HPDE6-E6E7 (cell line): ENCODE measurements around the gene PLCL2.
"Not testable (repeated sequence)": the region's sequence is repeated elsewhere in the genome, so short reads cannot be mapped to it uniquely, and the experiment has no call there.

Experiments
- DNase-seq: peaks from one replicate; pipeline ENCODE4 v3.0.0; 2011; ENCODE audit warnings: missing footprints; ENCODE audit errors: extremely low spot score

PLCL2 gene

DNA sequence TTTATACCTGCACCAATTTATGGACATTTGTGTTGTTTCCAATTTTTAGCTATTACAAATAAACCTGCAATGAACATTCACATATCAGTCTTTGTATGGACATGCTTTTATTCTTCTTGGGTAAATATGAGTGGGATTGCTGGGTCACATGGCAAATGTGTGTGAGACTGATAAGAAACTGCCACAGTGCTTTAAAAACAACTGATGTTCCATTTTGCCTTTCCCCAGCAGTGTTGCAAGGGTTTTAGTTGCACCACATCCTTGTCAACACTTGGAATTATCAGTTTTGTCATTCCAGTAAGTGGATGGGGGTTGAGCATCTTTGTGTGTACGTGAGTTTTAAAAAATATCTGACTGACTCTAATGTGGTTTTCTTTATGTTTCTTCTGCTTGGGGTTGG is 191.2 kb downstream of the PLCL2 start:
- DNase-seq, result no peak

- no peak for DNase-seq
These were observed 192.3 kb downstream of the PLCL2 start for GRCh38 chr3:17076940-17077605.

- no peak for DNase-seq
These were observed 192.9 kb downstream of the PLCL2 start for GRCh38 chr3:17077606-17078005.

DNA sequence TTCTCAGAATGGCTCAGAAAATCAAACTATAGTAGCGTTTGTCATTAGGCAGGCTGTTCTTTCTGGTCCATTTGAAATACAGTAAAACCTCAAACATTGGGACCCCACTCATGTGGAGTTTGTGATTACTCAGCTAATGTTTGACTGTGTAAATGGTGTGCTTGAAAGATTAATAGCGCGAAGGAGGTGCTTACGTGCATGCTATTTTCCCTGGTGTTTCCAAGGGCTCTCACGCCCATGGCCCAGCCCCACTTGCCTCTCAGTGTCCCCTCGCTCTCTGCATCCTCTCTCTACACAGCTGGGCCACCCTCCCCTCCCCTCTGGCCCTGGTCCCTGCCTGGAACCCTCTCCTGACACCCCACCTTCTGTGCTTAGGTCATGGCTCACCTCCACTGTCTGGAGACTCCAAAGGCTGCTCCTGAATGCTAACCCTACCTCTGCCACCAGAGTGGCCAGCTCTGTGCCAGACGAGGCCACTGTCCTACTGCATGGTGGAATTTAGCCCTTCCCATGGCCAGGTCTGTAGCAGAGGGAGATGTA is 194.2 kb downstream of the PLCL2 start:
- no peak for DNase-seq

- DNase-seq, result no peak
These were observed 195.2 kb downstream of the PLCL2 start for GRCh38 chr3:17079933-17080332.

DNA sequence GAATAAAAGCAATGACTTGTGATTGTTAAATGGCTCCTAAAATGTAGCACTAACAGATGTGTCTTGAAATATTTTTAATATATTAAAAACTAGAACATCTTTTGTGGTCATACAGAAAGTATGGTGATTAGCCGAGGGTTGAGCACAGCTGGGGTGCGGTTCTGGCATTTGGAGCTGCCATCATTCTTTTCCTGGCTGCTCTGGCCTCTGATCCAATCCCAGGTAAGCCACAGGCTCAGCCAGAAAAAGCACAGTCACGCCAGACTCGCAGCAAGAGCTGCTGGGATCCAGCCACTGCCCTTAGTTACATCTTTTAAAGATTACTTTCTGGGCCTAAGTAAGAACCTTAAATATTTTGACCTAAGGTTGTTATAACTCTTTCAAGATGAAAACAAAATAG is 196.8 kb downstream of the PLCL2 start:
- DNase-seq, result no peak

DNA sequence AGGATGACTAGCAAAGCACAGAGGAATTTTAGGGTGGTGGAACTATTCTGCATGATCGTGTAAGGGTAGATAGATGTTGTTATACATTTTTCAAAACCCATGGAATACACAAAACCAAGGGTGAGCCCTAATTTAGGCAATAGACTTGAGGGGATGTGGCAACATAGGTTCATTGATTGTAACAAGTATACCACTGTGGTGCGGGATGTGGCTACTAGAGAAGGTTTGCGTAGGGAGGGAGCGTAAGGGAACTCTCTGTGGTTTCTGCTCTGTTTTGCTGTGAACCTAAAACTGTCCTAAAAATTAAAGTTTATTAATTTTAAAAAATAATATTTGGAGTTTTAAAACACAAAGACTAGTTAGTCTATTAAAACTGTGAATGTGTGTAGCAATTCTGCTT is 202.8 kb downstream of the PLCL2 start:
- no peak for DNase-seq

DNA sequence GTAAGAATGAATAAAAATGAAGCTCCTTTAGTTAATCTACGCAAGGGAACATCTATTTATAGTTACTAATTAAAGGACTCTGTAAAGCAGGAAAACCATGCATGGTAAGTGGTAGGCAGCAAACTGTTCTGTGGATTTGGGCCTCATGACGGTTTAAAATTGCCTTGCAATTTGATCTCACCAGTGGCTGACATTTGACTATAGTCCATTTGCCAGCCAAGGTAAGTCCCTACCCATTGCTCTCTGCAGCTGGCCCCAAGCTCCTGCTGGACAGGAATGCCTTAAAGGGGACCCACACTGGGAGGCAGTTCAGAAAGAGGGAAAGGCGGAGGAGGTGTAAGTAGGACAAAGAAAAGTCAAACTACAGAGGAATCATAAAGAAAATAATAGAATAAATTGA is 203.3 kb downstream of the PLCL2 start:
- no peak for DNase-seq

- DNase-seq, result no peak
These were observed 204.0 kb downstream of the PLCL2 start for GRCh38 chr3:17088602-17089313.

DNA sequence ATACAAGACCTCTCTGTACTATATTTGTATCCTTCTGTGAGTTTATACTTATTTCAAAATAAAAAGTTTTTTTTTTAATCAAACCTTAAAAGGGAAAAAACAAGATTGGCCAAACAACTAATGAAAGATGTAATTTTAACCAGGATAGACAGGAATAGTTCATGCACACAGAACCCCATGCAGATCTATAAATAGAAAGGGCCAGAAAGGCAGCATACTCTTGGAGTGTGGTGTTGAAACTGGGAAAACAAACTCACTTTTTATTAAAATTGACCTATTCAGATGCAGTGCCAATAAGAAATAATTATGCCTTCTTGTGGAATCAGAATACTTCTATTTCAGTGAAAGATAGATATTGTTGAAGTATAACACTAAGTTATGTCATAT is 204.6 kb downstream of the PLCL2 start:
- no peak for DNase-seq

DNA sequence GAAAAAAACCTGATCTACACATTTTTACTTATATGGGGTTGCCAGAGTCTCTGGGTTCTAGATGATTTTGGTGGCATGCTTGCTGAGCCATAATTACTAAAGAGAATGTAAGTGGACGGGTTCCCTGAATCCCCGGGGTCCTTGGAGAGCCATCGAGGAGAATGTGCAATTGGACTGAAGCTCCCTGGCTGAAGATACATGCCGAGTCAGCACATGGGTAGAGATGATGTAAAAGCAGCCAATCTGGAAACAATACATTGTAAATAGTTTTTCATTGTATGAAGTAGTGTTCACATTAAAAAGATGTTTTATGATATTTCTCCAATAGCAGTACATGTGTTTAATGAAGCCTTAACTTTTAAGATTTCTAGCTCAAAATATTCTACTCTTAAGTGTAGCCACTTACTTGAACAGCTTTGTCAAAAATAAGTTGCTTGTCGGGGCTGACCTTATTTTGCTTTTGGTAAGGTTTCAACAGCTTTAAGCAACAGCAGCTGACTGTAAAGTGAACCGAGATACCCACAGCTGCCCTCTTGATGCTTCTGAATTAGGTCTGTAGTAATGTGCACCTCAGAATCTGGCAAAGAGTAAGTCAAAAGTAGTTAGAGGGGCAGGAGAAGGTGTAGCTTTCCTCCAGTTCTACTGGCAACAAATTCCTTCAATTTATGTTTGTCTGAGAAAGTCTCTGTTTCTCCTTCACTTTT is 205.7 kb downstream of the PLCL2 start:
- no peak for DNase-seq

- DNase-seq, result no peak
These were observed 207.3 kb downstream of the PLCL2 start for GRCh38 chr3:17091910-17092582.

DNA sequence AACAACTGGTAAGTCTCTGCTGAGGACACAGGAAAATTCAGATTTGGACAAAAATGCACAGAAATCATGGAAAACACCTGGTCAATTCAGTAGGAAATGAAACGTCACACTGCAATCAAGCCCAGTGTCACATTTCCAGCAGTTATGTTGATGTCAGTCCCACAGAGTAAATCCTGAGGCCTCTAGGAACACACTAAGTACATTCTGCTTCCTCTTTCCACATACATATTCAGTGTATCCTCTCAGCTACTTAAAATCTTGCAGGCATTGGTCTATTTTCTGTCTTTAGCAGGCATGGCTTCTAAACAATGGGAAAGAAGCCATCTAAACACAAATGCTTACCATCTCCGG is 207.8 kb downstream of the PLCL2 start:
- DNase-seq, result no peak

DNA sequence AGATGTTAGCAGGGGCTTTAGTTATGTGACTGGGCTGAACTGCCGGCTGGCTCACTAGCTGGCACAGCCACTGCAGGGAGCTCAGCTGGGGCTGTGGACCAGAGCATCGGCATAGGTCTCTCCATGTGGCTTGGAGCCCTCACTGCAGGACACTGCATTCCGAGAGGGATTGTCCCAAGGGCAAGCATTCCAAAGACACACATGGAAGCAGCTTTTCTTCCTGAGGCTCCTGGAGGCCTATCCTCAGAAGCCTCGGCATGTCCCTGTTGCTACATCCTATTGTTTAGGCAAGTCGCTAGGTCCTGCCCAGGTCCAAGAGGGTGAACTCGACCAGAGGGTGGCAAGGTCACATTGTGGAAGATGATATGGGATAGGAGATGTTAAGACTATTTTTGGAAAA is 209.8 kb downstream of the PLCL2 start:
- DNase-seq, result no peak

GRCh38 chr3:17103579-17103978 is 218.8 kb downstream of the PLCL2 start:
- no peak for DNase-seq

DNA sequence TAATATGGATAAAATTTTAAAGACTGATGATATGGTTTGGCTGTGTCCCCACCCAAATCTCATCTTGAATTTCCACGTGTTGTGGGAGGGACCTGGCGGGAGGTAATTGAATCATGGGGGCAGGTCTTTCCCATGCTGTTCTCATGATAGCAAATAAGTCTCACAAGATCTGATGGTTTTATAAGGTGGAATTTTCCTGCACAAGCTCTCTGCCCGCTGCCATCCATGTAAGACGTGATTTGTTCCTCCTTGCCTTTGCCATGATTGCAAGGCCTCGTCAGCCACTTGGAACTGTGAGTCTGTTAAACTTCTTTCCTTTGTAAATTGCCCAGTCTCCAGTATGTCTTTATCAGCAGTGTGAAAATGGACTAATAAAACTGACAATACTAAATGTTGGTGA is 222.0 kb downstream of the PLCL2 start:
- DNase-seq, result not testable (repeated sequence)

DNA sequence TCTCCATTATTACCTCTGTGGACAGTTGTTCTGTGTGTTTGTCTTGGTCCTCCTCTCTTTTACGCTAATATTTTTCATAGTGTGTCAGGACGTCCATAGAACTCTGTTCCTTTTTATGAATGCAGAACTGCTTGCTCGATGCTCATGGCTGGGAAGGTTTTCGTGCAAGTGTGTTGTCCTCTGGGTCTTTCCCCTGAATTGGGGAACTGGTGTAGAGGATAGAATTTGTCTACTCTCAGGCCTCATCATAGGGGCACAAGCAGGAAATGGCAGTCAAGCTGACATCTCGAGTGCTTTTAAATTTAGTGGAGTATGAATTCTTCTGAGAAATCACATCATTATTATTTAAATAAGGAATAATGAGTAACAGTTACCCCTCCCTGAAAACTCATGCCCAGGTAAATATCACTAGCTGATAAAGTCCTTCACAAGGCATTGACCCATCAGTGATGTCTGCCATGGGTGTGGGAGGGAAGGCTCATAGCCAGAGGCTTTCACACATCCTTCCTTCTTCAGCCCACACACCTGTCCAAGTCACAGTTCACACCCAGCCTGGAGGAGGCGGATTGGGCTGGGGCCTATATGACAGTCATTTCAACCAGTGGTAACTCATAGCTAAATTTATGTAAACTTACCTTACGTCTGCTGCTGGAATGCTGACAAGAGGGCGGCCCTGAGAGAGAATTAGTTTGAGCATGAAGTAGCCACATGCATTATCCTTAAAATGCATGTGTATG is 226.1 kb downstream of the PLCL2 start:
- no peak for DNase-seq

DNA sequence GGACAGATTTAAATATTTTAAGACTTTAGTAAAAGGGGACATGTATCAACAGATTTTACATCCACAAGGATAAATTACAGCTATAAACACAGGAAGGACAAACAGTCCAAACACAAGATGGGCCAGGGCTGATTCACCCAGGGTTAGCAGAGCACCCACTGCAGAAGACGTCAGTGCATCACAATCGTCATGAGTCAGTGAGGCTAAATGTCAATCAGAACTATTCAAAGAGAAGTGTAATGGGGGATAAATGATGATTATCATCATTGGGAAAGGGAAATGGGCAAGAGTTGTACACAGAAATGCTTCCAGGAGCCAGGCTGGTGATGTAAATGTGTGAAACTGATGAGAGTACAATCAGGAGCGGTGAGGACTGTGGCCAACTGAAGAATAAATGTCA is 226.8 kb downstream of the PLCL2 start:
- no peak for DNase-seq

DNA sequence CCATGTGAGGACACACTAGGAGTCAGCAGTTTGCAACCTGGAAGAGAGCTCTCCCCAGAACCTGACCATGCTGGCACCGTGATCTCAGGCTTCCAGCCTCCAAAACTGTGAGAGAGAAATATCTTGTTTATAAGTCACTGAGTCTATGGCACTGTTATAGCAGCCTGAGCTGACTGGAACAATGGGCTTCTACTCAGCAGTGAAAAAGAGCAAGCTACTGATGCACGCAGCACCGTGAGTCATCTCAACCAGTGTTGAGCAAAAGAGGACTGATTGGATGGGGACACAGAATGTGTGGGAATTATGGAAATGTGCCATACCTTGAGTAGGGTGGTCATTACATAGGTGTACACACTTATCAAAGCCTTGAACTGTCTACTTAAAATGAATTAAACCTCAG is 230.4 kb downstream of the PLCL2 start:
- no peak for DNase-seq

- DNase-seq, result no peak
These were observed 231.3 kb downstream of the PLCL2 start for GRCh38 chr3:17116007-17116600.

- no peak for DNase-seq
These were observed 234.0 kb downstream of the PLCL2 start for GRCh38 chr3:17118771-17119170.
